ENCODE results near the gene ESYT2.

ESYT2 gene

DNA sequence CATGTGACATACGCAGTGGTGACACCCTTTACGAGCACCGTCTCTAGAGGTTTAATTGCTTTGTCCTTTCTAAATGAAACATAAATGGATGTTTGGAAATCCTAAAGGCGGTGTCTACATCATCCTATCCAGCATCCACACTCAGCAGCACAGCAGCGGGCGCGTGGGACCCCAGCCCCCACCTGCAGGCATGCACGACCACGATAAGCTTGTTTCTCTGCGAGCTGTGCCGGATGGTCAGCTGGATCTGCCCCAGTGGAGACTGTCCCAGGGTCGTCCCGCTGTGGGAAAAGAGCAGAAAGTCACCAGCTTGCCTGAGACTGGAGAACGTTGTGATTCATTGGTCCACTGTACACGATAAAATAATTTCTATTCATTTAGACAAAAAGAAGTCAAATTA lies 90.5 kb downstream of the ESYT2 start:
- DNase-seq, result no peak

DNA sequence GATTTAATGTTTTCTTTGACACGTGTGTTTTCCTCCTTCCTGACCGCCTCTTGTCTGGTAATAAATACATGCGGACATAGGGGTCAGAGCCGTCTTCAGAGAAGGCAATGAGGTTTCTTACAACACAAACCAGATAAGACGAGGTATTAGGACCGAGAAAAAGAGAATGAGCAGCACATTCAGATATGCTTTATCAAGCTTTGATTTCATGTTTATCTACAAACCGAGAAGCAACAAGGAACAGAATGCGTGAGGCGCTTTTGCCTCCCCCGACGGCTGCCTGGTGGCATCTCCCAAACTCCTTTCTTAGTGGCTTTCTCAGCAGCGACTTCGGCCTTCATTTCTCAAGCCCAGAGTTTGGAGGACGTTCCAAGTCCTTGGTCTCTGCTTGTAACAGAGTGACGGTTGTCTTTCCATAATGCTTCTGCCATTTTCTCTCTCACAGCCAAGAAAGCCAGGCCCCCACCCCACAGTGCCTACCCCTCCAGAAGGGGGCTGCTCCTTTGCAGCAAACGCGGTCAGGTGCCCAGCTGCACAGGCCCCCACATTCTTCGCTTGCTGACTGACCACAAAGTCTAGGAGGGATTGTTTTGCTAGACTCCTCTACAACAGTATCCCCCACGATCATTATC lies 92.1 kb downstream of the ESYT2 start:
- DNase-seq, result no peak

GRCh38 chr7:158735935-158736334 lies 93.4 kb downstream of the ESYT2 start:
- DNase-seq, result no peak

GRCh38 chr7:158734861-158735260 lies 94.4 kb downstream of the ESYT2 start:
- DNase-seq, result no peak

- no peak for DNase-seq
Measured at GRCh38 chr7:158733775-158734494, 95.4 kb downstream of the ESYT2 start.

DNA sequence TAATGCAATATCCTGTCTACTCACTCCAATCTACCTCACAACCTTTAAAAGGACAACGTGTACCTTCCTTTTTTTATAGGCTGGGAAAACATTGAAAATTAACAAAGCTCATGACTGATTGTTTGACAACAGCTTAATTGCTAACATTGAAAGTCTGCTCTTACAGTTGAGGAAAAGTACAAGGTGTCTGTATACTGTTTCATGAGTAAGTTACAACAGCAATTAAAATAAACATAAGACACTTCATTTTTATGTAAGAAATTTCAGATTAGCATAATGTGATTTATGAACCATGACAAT lies 96.1 kb downstream of the ESYT2 start:
- DNase-seq, result no peak

DNA sequence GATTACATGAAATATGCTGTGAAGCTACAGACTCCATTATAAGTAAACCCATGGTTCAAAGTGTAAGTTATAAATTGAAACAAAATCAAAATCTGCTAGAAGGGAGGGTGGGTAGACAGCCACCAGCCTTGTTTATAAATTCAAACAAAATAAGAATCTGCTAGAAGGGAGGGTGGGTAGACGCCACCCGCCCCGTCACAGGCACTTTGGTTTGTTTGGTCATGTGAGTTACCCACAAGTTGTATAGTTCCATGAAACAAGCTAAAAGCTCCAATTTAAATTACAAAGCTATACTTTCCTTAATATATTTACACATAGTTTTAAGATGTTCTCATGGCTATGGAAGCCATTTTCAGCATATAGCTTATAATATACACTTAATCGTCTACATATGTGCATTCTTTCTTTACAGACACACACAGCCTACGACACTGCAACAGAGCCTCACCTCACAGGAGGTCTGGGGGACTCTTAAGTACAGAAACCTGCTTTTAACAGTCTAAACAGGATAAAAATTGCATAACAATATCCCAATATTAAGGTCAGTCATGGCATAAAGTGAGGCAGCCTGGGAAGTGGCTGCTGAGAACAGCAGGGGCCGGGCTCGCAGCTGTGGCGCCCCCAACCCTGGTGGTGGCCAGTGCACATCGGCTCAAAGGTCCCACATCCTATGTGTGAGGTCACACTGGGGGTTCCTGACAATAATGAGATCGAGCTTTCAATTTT lies 96.7 kb downstream of the ESYT2 start:
- no peak for DNase-seq

DNA sequence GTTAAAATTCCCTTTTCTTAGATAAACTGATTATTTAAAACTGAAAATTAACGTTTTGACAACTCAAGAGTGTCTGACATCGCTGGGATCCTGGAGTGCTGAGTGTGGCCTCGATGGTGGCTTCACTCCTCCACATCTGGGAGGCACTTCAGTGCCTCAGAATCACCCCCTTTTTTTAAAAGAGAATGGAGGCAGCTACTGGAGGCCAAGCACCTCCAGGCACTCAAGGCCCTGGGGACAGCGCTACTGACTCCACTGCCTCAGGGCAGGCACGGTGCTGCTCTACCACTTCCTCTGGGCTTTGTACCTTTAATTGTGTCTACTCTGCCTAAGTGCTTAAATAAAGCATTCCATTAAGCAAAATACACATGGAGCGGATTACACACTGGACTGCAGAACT lies 97.5 kb downstream of the ESYT2 start:
- no peak for DNase-seq

GRCh38 chr7:158730383-158731346 lies 98.6 kb downstream of the ESYT2 start:
- DNase-seq, result no peak

- DNase-seq, result no peak
Measured at GRCh38 chr7:158729646-158730382, 99.5 kb downstream of the ESYT2 start.

DNA sequence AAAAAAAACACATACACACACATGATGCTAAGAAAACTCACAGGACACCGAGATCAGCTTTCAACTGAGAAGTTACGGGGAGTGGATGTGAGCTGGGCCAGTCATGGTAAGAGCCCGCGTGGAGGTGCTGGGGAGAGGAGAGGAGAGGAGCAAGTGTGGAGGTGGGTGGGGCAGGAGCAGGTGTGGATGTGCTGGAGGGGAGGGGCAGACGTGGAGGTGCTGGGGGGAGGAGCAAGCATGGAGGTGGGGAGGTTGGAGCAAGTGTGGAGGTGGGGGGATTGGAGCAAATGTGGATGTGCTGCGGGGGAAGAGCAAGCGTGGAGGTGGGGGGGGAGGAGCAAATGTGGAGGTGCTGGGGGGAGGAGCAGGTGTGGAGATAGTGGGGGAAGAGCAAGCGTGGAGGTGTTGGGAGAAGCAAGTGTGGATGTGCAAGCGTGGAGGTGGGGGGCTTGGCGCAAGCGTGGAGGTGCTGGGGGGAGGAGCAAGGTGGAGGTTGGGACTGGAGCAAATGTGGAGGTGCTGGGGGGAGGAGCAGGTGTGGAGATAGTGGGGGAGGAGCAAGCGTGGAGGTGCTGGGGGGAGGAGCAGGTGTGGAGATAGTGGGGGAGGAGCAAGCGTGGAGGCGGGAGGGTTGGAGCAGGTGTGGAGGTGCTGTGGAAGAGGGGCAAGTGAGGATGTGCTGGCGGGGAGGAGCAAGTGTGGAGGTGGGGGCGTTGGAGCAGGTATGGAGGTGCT lies 100.2 kb downstream of the ESYT2 start:
- no peak for DNase-seq

- DNase-seq, result no peak
Measured at GRCh38 chr7:158727690-158728089, 101.6 kb downstream of the ESYT2 start.

GRCh38 chr7:158726277-158726807 lies 103.0 kb downstream of the ESYT2 start:
- DNase-seq, result no peak

DNA sequence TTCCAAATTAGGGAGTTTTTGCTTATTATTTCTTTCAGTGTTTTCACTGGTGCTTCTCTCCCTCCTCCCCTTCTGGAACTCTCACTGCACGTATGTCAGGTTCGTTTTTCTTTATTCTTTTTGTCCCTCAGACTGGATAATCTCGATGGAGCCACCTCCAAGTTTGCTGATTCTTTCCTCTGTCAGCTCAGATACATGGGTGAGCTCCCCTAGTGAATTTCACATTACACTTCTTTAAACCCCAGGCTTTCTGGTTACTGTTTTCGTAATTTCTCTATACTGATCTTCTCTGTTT lies 103.9 kb downstream of the ESYT2 start:
- no peak for DNase-seq

- DNase-seq, result no peak
Measured at GRCh38 chr7:158724658-158725505, 104.4 kb downstream of the ESYT2 start.

- no peak for DNase-seq
Measured at GRCh38 chr7:158723714-158724385, 105.5 kb downstream of the ESYT2 start.

DNA sequence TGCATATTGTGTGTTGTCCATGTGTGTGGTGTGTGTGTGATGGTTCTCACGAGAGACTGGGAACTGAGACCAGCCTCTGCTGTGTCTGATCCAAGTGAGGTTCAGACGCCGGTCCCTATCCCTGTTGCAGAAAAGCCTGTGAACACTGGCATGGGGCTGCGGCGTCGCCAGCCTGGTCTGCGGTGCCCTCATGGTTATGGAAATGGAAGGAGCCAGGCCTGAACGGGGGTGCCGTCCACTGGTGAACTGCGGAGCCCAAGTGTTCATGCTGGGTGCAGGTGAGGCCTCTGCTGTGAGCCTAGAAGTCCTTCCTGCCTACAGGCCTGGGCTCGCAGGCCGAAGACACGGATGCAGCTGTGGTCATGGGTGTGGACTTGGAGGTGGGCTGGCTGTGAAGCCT lies 106.0 kb downstream of the ESYT2 start:
- DNase-seq, result no peak

DNA sequence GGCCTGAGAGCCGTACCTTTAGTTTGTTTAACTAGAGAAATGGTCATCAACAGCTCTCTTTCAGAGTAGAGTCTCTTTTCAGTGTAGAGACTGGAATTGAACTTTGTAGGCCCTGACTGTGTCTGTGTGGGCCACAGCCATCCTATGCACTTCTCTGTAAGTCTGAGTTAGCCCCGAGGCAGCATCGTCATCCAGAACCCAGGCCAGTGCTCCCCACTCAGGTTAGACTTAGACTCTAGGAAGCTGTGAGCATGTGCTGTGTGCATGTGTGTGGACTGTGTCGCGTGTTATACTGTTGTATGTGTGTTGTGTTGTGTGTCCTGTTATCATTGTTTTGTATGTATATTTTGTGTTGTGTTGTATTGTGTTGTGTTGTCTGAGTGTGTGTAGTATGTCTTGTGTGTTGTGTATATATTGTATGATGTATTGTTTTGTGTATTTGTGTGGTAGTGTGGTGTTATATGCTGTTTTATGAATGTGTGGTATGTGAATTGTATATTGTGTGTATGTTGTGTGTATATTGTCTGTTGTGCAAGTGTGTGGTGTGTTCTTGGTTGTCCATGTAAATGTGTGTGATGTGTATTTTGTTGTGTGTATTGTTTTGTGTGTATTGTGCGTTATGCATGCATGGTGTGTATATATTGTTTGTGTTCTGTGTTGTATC lies 106.6 kb downstream of the ESYT2 start:
- no peak for DNase-seq

DNA sequence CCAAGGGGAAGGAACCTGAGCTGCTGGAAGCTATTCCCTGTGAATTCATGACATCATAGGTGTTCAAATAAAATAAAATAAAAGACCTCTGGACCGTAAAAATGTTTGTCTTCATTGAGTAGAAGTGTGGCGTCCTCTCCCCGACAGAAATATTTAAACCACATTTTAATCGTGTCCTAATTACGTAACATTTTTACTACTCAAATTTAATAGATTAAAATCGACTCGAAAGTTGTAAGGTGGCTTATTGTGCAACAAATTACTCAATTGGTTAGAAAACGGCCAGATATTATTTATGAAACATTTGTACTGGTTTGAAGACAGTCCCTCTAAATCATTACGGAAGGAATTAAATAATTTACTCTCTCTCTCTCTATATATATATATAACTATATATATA lies 109.2 kb downstream of the ESYT2 start:
- DNase-seq, result no peak

DNA sequence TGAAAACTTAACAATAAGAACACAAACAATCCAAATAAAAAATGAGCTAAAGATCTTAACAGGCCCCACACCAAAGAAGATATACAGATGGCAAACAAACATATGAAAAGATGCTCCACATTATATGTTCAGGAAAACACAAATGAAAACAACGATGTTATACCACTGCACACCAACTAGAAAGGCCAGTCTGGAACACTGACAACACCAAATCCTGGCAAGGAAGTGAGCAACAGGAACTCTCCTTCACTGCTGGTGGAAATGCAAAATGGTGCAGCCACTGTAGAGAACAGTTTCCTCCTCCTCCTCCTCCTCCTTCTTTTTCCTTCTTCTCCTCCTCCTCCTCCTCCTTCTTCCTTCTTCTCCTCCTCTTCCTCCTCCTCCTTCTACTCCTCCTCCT lies 112.5 kb downstream of the ESYT2 start:
- DNase-seq, result no peak

Data from SW 1271 (cell line).